Kidney (tissue), 14 donors: ENCODE results near the gene CTTNBP2. TPM values are rescaled to one million over a fixed set of nuclear protein-coding genes. Genes with fewer than 3 reads are reported as not detected.

Source experiments
- DNase-seq, 5 donors: peaks; one replicate each; pipeline ENCODE4 v3.0.0-alpha.2; 2013 to 2020
- FAIRE-seq: peaks from 2 replicates; lab custom pipeline; 2012; peaks lifted over from hg19 to GRCh38; lab: Jason Lieb, UNC
- H3K27ac ChIP-seq, 2 donors: one replicate each; pipeline ENCODE4 v1.7.0; 2013; ENCODE audit warnings: low read depth in 2 of 2, low read length in 2 of 2, inconsistent platforms in 1 of 2
- H3K27me3 ChIP-seq: one replicate; pipeline ENCODE4 v1.7.1; 2013; ENCODE audit warnings: low read length, inconsistent platforms; ENCODE audit not compliant: control insufficient read depth, insufficient read depth
- H3K36me3 ChIP-seq, 3 donors: one replicate each; pipeline versions ENCODE4 v1.7.0 to v1.7.1; 2013; ENCODE audit warnings: low read length in 3 of 3, control low read depth in 1 of 3, inconsistent platforms in 1 of 3; ENCODE audit not compliant: insufficient read depth in 3 of 3, control insufficient read depth in 2 of 3
- H3K4me1 ChIP-seq, 3 donors: one replicate each; pipeline versions ENCODE4 v1.7.0 to v1.7.1; 2013; ENCODE audit warnings: low read length in 3 of 3, inconsistent platforms in 1 of 3, low read depth in 1 of 3; ENCODE audit not compliant: control insufficient read depth in 2 of 3, insufficient read depth in 2 of 3
- H3K4me3 ChIP-seq, 3 donors: one replicate each; pipeline versions ENCODE4 v1.7.0 to v1.8.1; 2013; ENCODE audit warnings: low read length in 3 of 3, control low read depth in 1 of 3, inconsistent platforms in 1 of 3
- H3K9ac ChIP-seq, 3 donors: one replicate each; pipeline versions ENCODE4 v1.7.0 to v1.7.1; 2013; ENCODE audit warnings: low read length in 3 of 3, control low read depth in 1 of 3, inconsistent platforms in 1 of 3
- H3K9me3 ChIP-seq, 3 donors: one replicate each; pipeline versions ENCODE4 v1.7.0 to v1.7.1; 2013; ENCODE audit warnings: low read length in 3 of 3, control low read depth in 1 of 3, inconsistent platforms in 1 of 3; ENCODE audit not compliant: control insufficient read depth in 2 of 3, insufficient read depth in 1 of 3
- CTCF ChIP-seq: IDR thresholded peaks from 3 replicates; pipeline ENCODE4 v1.5.1; 2012; ENCODE audit warnings: mild to moderate bottlenecking, moderate library complexity, borderline replicate concordance; ENCODE audit not compliant: insufficient read depth; ENCODE audit errors: extremely low read depth
- intact Hi-C: fragments of 100-400 bp; cut with DNase I; formaldehyde crosslinking; loops from one replicate; pipeline ENCODE4 v1.11.1; 2022
- polyA plus RNA-seq: library from polyadenylated mRNA; stranded (reverse); fragments of 350-450 nt; fragmentation: Illumina TruSeq; extraction: RNeasy Lipid Tissue Mini Kit (QIAGEN cat#74804); gene quantifications from one replicate; pipeline ENCODE4 v1.2.3, GENCODE V29; 2014; ENCODE audit warnings: low read depth, low replicate concordance; ENCODE audit not compliant: insufficient read depth
- total RNA-seq: library from RNA; stranded (reverse); fragmentation: NEBNext Ultra II Directional; extraction: Animal tissue kit (Norgen Biotek cat#: 25700); gene quantifications from one replicate; pipeline ENCODE4 v1.2.1, GENCODE V29; 2021
- donor health status: control.
- donor health status: control.
- donor health status: control.
- donor health status: control.
- donor health status: control.
- donor health status: DM: yes; HTN: yes; CAD: no.
- donor health status: Normal renal cell carcinoma (clear cell type).

Gene CTTNBP2
- total and polyA plus RNA-seq, 2 donors from 2014 or later: 3.8 to 41.1 TPM

GRCh38 chr7:117828825-117829224 is 44.4 kb downstream of the CTTNBP2 start:
- Histone ChIP-seq H3K27ac (no peak overlapping the region), H3K9me3 (no peaks in the 10 kb centered on the region), H3K4me3 (no peak overlapping the region), H3K4me1 (peaks cover 0 to 12% (median 0%) of the 10 kb centered on the region in 3 donors), H3K27me3 (no peaks in the 10 kb centered on the region), H3K36me3 (no peaks in the 10 kb centered on the region), H3K9ac (no peak overlapping the region)
- intact Hi-C loops: no loop called here
- FAIRE-seq (no peak), DNase-seq (peak in 1 of 5 donors; percentile 27)
- no peak for TF ChIP-seq CTCF

DNA sequence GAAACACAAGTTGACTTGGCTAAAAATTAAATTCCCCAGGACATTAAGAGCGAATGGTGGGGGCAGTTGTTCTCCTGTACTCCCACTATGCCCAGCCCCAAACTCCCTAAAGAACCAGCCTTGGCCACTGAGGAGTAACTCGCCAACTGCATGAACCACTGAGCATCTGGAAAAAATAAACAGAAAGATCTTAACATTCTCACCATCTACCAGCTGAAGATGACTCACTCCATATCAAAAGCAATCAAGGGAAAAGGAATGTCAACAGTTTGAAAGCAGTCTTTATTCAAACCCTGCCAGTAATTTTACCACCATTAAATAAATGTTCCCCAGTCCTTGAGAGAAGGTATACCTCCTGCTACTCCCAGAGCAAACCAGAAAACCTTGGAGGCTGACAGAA is 45.4 kb downstream of the CTTNBP2 start:
- Histone ChIP-seq H3K9ac (no peak overlapping the region), H3K27me3 (no peaks in the 10 kb centered on the region), H3K4me1 (peaks cover 0 to 12% (median 0%) of the 10 kb centered on the region in 3 donors), H3K9me3 (no peaks in the 10 kb centered on the region), H3K36me3 (no peaks in the 10 kb centered on the region), H3K27ac (peak overlapping the region in 1 of 2 donors; percentile 68), H3K4me3 (no peak overlapping the region)
- intact Hi-C loops: no loop called here
- TF ChIP-seq CTCF: no peak
- DNase-seq (peak in 1 of 5 donors; percentile 65), FAIRE-seq (no peak)

DNA sequence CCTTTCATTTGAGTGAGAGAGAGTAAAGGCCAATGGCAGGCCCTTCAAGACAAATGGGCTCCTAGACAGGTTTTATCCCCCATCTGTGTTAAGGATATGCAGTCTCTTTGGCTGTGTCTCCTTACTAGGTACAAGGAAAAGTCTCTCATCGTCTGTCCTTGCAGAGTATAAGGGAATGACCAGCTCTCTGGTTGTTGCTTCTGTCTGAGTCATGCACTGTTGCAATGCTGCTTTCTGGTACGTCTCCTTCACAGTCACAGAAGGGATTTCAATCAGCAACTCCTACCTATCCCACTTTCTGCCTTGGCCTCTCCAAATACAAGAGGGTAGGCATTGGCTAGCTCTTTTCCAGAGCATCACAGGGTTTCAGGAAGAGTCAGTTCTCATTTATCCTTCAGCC is 48.1 kb downstream of the CTTNBP2 start:
- no peak for TF ChIP-seq CTCF
- intact Hi-C loops: no loop called here

DNA sequence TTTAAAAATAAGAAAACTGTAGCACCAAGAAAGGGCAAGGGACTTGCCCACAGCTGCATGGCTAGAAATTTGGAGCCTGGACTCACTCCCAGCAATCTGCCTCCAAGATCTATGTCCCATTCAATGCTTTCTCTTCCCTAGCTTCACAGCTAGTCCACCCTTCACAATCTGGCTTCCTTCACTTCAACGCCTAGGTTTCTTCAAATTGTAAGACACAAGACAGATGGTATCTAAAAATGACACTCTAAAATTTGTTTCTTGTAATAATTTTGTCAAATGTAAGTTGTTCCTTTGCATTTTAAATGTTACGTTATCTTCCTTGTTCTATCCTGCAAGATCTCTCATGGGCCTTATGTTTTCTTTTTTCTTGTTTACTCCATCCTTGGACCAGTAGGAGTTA is 48.6 kb downstream of the CTTNBP2 start:
- H3K27ac ChIP-seq: no peak overlapping the region
- no peak for DNase-seq
- H3K9me3 ChIP-seq: no peaks in the 10 kb centered on the region
- FAIRE-seq: no peak
- H3K4me3 ChIP-seq: no peak overlapping the region
- intact Hi-C loops: no loop called here
- no peak for TF ChIP-seq CTCF
- H3K9ac ChIP-seq: no peak overlapping the region
- H3K4me1 ChIP-seq: peaks cover 0 to 12% (median 0%) of the 10 kb centered on the region in 3 donors
- no peaks in the 10 kb centered on the region for H3K27me3 ChIP-seq
- no peaks in the 10 kb centered on the region for H3K36me3 ChIP-seq

More for the DNA sequence above, 48.1 kb downstream of the CTTNBP2 start:
- Histone ChIP-seq H3K27me3 (no peaks in the 10 kb centered on the region), H3K4me1 (peaks cover 0 to 12% (median 0%) of the 10 kb centered on the region in 3 donors), H3K9me3 (no peaks in the 10 kb centered on the region), H3K36me3 (no peaks in the 10 kb centered on the region), H3K27ac (no peak overlapping the region), H3K9ac (no peak overlapping the region), H3K4me3 (no peak overlapping the region)
- no peak for DNase-seq
- FAIRE-seq: no peak
